Esophagus (tissue), 2 donors: ENCODE results near the gene IL10RB. TPM values are rescaled to one million over a fixed set of nuclear protein-coding genes. Genes with fewer than 3 reads are reported as not detected.
"Not testable (repeated sequence)": the region's sequence is repeated elsewhere in the genome, so short reads cannot be mapped to it uniquely, and the experiment has no call there.

Experiments
- H3K27ac ChIP-seq, 2 donors: one replicate each; pipeline ENCODE4 v1.5.1; 2013; ENCODE audit warnings: low read depth in 2 of 2, mild to moderate bottlenecking in 2 of 2, inconsistent platforms in 1 of 2, low read length in 1 of 2, moderate library complexity in 1 of 2
- H3K27me3 ChIP-seq, 2 donors: one replicate each; pipeline ENCODE4 v1.6.1; 2013; ENCODE audit warnings: low read length in 2 of 2, control low read depth in 1 of 2, mild to moderate bottlenecking in 1 of 2; ENCODE audit not compliant: insufficient read depth in 2 of 2, control insufficient read depth in 1 of 2
- H3K36me3 ChIP-seq, 2 donors: one replicate each; pipeline ENCODE4 v1.6.1; 2013; ENCODE audit warnings: low read length in 1 of 2; ENCODE audit not compliant: control insufficient read depth in 2 of 2, insufficient read depth in 2 of 2
- H3K4me1 ChIP-seq, 2 donors: one replicate each; pipeline ENCODE4 v1.6.1; 2013; ENCODE audit warnings: low read length in 1 of 2; ENCODE audit not compliant: control insufficient read depth in 2 of 2, insufficient read depth in 2 of 2
- H3K4me3 ChIP-seq, 2 donors: one replicate each; pipeline ENCODE4 v1.5.1; 2013; ENCODE audit warnings: low read length in 2 of 2, mild to moderate bottlenecking in 2 of 2, low read depth in 1 of 2, moderate library complexity in 1 of 2
- H3K9me3 ChIP-seq, 2 donors: one replicate each; pipeline ENCODE4 v1.6.1; 2013; ENCODE audit warnings: mild to moderate bottlenecking in 2 of 2, low read depth in 1 of 2, low read length in 1 of 2, moderate library complexity in 1 of 2; ENCODE audit not compliant: control insufficient read depth in 2 of 2, insufficient read depth in 1 of 2
- WGBS, 2 donors: extraction: QIAGEN DNeasy Blood & Tissue Kit; methylation state at CpG; one replicate each; pipeline ENCODE4 v1.1.7; 2013; 5-methylcytosine and 5-hydroxymethylcytosine counted together
- polyA plus RNA-seq, 2 donors: library from polyadenylated mRNA; stranded (reverse); fragments of 200-250 nt; gene quantifications; one replicate each; pipeline ENCODE4 v1.2.3, GENCODE V29; 2013
- donor health status: healthy with polysubstance abuse.
- donor health status: Bipolar disorder and iron deficiency.

IL10RB gene
- polyA plus RNA-seq, result 10 to 100 TPM; 22.9 to 23.9 TPM

GRCh38 chr21:33266050-33266788 lies at the start of gene IL10RB:
Gene IL10RB (plus strand): TSS chr21:33266367. CDS start chr21:33266466, 99 bp downstream.
- Histone ChIP-seq H3K27ac (peak within 1 kb of the TSS; percentile 64 to 95), H3K36me3 (peaks cover 0 to 3% of the 10 kb centered on the region in 2 donors), H3K9me3 (no peaks in the 10 kb centered on the region), H3K27me3 (no peaks in the 10 kb centered on the region), H3K4me3 (peak within 1 kb of the TSS; percentile 89 to 92), H3K4me1 (peaks cover 0 to 12% of the 10 kb centered on the region in 2 donors)
- WGBS, 2 donors, result 1 to 2% methylated on average over 53 to 60 of the region's 60 CpGs

GRCh38 chr21:33217138-33217520 lies 49.0 kb upstream of the IL10RB start:
- WGBS, 2 donors, result 89 to 90% methylated on average over 2 of the region's 2 CpGs
- Histone ChIP-seq H3K27ac (no peak overlapping the region), H3K9me3 (no peaks in the 10 kb centered on the region), H3K36me3 (no peaks in the 10 kb centered on the region), H3K27me3 (no peaks in the 10 kb centered on the region), H3K4me1 (peaks cover 0 to 11% of the 10 kb centered on the region in 2 donors), H3K4me3 (no peak overlapping the region)

GRCh38 chr21:33219300-33219699 lies 46.9 kb upstream of the IL10RB start:
- no peaks in the 10 kb centered on the region for H3K27me3 ChIP-seq
- 90 to 92% methylated on average over 3 of the region's 3 CpGs for WGBS, 2 donors
- H3K36me3 ChIP-seq, result no peaks in the 10 kb centered on the region
- no peaks in the 10 kb centered on the region for H3K9me3 ChIP-seq
- no peak overlapping the region for H3K27ac ChIP-seq
- H3K4me1 ChIP-seq, result peaks cover 0 to 8% of the 10 kb centered on the region in 2 donors
- H3K4me3 ChIP-seq, result no peak overlapping the region

GRCh38 chr21:33219954-33220353 lies 46.2 kb upstream of the IL10RB start:
- Histone ChIP-seq H3K4me3 (no peak overlapping the region), H3K27me3 (no peaks in the 10 kb centered on the region), H3K9me3 (no peaks in the 10 kb centered on the region), H3K27ac (no peak overlapping the region), H3K4me1 (peaks cover 0 to 8% of the 10 kb centered on the region in 2 donors), H3K36me3 (no peaks in the 10 kb centered on the region)
- WGBS, 2 donors, result 87 to 91% methylated on average over 3 of the region's 3 CpGs

- H3K4me1 ChIP-seq, H3K27ac ChIP-seq, H3K4me3 ChIP-seq, H3K36me3 ChIP-seq, H3K27me3 ChIP-seq, H3K9me3 ChIP-seq: not testable (repeated sequence)
- WGBS, 2 donors, result 90 to 95% methylated on average over 3 of the region's 3 CpGs
These were observed 40.8 kb upstream of the IL10RB start for GRCh38 chr21:33225376-33225775.

GRCh38 chr21:33228455-33228854 lies 37.7 kb upstream of the IL10RB start:
- H3K27me3 ChIP-seq, result no peaks in the 10 kb centered on the region
- 58 to 64% methylated on average over 3 of the region's 3 CpGs for WGBS, 2 donors
- no peaks in the 10 kb centered on the region for H3K9me3 ChIP-seq
- H3K36me3 ChIP-seq, result no peaks in the 10 kb centered on the region
- H3K4me1 ChIP-seq, result no peaks in the 10 kb centered on the region
- H3K27ac ChIP-seq, result no peak overlapping the region
- no peak overlapping the region for H3K4me3 ChIP-seq

GRCh38 chr21:33229099-33229783 lies 36.9 kb upstream of the IL10RB start:
- Histone ChIP-seq H3K4me3 (peak overlapping the region in 1 of 2 donors; percentile 78), H3K27me3 (no peaks in the 10 kb centered on the region), H3K27ac (no peak overlapping the region), H3K36me3 (no peaks in the 10 kb centered on the region), H3K9me3 (no peaks in the 10 kb centered on the region), H3K4me1 (no peaks in the 10 kb centered on the region)
- 40% methylated on average over 18 of the region's 18 CpGs for WGBS, 2 donors

GRCh38 chr21:33229784-33230544 lies 36.2 kb upstream of the IL10RB start, which contains the start of gene IFNAR2:
Gene IFNAR2 (plus strand): TSS chr21:33229938. CDS start chr21:33241923, 11,985 bp downstream.
- Histone ChIP-seq H3K27me3 (no peaks in the 10 kb centered on the region), H3K9me3 (no peaks in the 10 kb centered on the region), H3K27ac (peak within 1 kb of the TSS; percentile 84 to 90), H3K4me1 (no peaks in the 10 kb centered on the region), H3K4me3 (peak within 1 kb of the TSS; percentile 78 to 85), H3K36me3 (no peaks in the 10 kb centered on the region)
- WGBS, 2 donors, result 0 to 1% methylated on average over 70 to 95 of the region's 95 CpGs

GRCh38 chr21:33230545-33231324 lies 35.4 kb upstream of the IL10RB start:
- Histone ChIP-seq H3K27ac (peak overlapping the region; percentile 84 to 90), H3K27me3 (no peaks in the 10 kb centered on the region), H3K4me1 (no peaks in the 10 kb centered on the region), H3K36me3 (no peaks in the 10 kb centered on the region), H3K4me3 (peak overlapping the region; percentile 78 to 85), H3K9me3 (no peaks in the 10 kb centered on the region)
- 1 to 2% methylated on average over 30 of the region's 30 CpGs for WGBS, 2 donors
